OCI-LY7 (cell line): Measurements from ENCODE around the gene DENND1B. TPM values are rescaled to one million over a fixed set of nuclear protein-coding genes. Genes with fewer than 3 reads are reported as not detected.
A peak's percentile ranks its signal among the peaks of the same experiment; 100 is the strongest.
"Not testable (repeated sequence)": the region's sequence is repeated elsewhere in the genome, so short reads cannot be mapped to it uniquely, and the experiment has no call there.

Experiments
- BruUV-seq: library from RNA; stranded (reverse); fragments of 400-500 nt; replicated peaks from 2 replicates; lab custom pipeline; 2021; lab: Mats Ljungman, UMichigan
- CTCF ChIA-PET: fragments of 300-600 bp; sonication (Branson Sonifier 250); formaldehyde crosslinking; loops from one replicate; lab custom pipeline; 2022; ENCODE audit warnings: antibody characterized with exemption; ENCODE audit not compliant: unreplicated experiment; lab: Charles Lee
- POLR2A ChIA-PET: fragments of 300-600 bp; sonication (Branson Sonifier 250); formaldehyde crosslinking; loops from one replicate; lab custom pipeline; 2022; ENCODE audit warnings: antibody characterized with exemption; lab: Charles Lee
- DNase-seq: peaks from one replicate; pipeline ENCODE4 v3.0.0-alpha.2; 2015; ENCODE audit warnings: low spot score
- H2AFZ ChIP-seq: fragments of 200-600 bp; sonication (generic), shearing (Covaris generic); 2 replicates; pipeline ENCODE4 v1.6.1; 2014; ENCODE audit warnings: mild to moderate bottlenecking, antibody characterized with exemption, low read length, moderate library complexity
- H3K27ac ChIP-seq: fragments of 200-600 bp; sonication (generic); 2 replicates; pipeline ENCODE4 v1.5.1; 2014; ENCODE audit warnings: mixed run types, low read depth, mild to moderate bottlenecking, moderate library complexity, low read length, inconsistent platforms; ENCODE audit not compliant: poor library complexity, severe bottlenecking
- H3K36me3 ChIP-seq: fragments of 200-600 bp; sonication (generic); 2 replicates; pipeline ENCODE4 v1.6.1; 2014; ENCODE audit warnings: mild to moderate bottlenecking, antibody characterized with exemption, low read length, moderate library complexity, mixed read lengths; ENCODE audit not compliant: insufficient read depth
- H3K4me1 ChIP-seq: fragments of 200-600 bp; sonication (generic); 2 replicates; pipeline ENCODE4 v1.5.1; 2014; ENCODE audit warnings: mild to moderate bottlenecking, low read length; ENCODE audit not compliant: insufficient read depth, poor library complexity, severe bottlenecking
- H3K4me2 ChIP-seq: fragments of 200-600 bp; sonication (generic); 2 replicates; pipeline ENCODE4 v1.6.1; 2014; ENCODE audit warnings: mild to moderate bottlenecking, low read length
- H3K4me3 ChIP-seq: fragments of 200-600 bp; sonication (generic); 2 replicates; pipeline ENCODE4 v1.5.1; 2014; ENCODE audit warnings: mild to moderate bottlenecking, low read depth, low read length; ENCODE audit not compliant: poor library complexity, severe bottlenecking
- H3K79me2 ChIP-seq: fragments of 200-600 bp; sonication (generic); 2 replicates; pipeline ENCODE4 v1.6.1; 2016; ENCODE audit warnings: low read depth, mild to moderate bottlenecking, low read length, moderate library complexity, mixed read lengths; ENCODE audit not compliant: insufficient read depth
- H3K9me2 ChIP-seq: fragments of 200-600 bp; sonication (generic); 2 replicates; pipeline ENCODE4 v1.6.1; 2016; ENCODE audit warnings: mild to moderate bottlenecking, low read length, mixed read lengths; ENCODE audit not compliant: insufficient read depth
- H3K9me3 ChIP-seq: fragments of 200-600 bp; sonication (generic); 2 replicates; pipeline ENCODE4 v1.6.1; 2014; ENCODE audit warnings: mild to moderate bottlenecking, mixed run types, low read length, mixed read lengths
- H4K20me1 ChIP-seq: fragments of 200-600 bp; sonication (generic); 2 replicates; pipeline ENCODE4 v1.6.1; 2014; ENCODE audit warnings: mild to moderate bottlenecking, antibody characterized with exemption, low read length, moderate library complexity, mixed read lengths; ENCODE audit not compliant: insufficient read depth
- CTCF ChIP-seq: fragments of 200-600 bp; sonication (generic); conservative IDR thresholded peaks from 2 replicates; pipeline ENCODE4 v1.5.1; 2014; ENCODE audit warnings: mild to moderate bottlenecking, antibody characterized with exemption, low read length, moderate library complexity, mixed read lengths
- EZH2phosphoT487 ChIP-seq: fragments of 200-600 bp; sonication (generic); IDR thresholded peaks from 2 replicates; pipeline ENCODE4 v1.6.1; 2018; ENCODE audit warnings: low read depth, borderline replicate concordance, mild to moderate bottlenecking, mixed run types, antibody characterized with exemption, low read length, moderate library complexity, mixed read lengths
- intact Hi-C: fragments of 100-400 bp; cut with micrococcal nuclease; formaldehyde crosslinking; loops from one replicate; pipeline ENCODE4 v1.10.0; 2022; ENCODE audit not compliant: unreplicated experiment
- total RNA-seq, 2 experiments: library from RNA; depleted of rRNA in 1 of 2; stranded (reverse); fragments of >200 nt in 1 of 2; shearing (Covaris generic) in 1 of 2; gene quantifications; 2 replicates each; pipeline ENCODE4 v1.2.3, GENCODE V29; 2014 to 2022

DENND1B gene
- total RNA-seq, 2 experiments from 2014 or later, result 17.4 to 43.0 TPM

- ChIA-PET POLR2A (interaction anchor here (1.2 to 7.2 kb wide), 8 partner anchors 8 to 144 kb away, joined by 3 to 68 read pairs (median 4); partner anchors contain the start of gene DENND1B), CTCF (no interaction called here)
- peaks cover 33% of the 10 kb centered on the region; the same call in 1 of the 2 replicates for H3K79me2 ChIP-seq
- intact Hi-C loops, result loop anchor here (5.0 kb wide), 1 partner anchor 919 kb away; no protein-coding TSS in a partner anchor
- no peak overlapping the region for H3K4me2 ChIP-seq
- no peak for DNase-seq
- H2AFZ ChIP-seq, result no peak overlapping the region
- BruUV-seq, result no TSS peak
- H3K36me3 ChIP-seq, result peaks cover 27% of the 10 kb centered on the region
- TF ChIP-seq CTCF, result no peak
- no peak for TF ChIP-seq EZH2phosphoT487
- no peaks in the 10 kb centered on the region for H3K9me2 ChIP-seq
- no peak overlapping the region for H3K27ac ChIP-seq
- no peaks in the 10 kb centered on the region; the same call in 1 of the 2 replicates for H3K9me3 ChIP-seq
- peaks cover 27% of the 10 kb centered on the region for H3K4me1 ChIP-seq
- no peak overlapping the region for H3K4me3 ChIP-seq
- H4K20me1 ChIP-seq, result 0 out of 2 replicates have a peak, but pooled peaks cover 2% of the 10 kb centered on the region
Observed at GRCh38 chr1:197763307-197763706, 12.0 kb downstream of the DENND1B start.

GRCh38 chr1:197761654-197762053, 13.6 kb downstream of the DENND1B start:
- H3K36me3 ChIP-seq, result peaks cover 18% of the 10 kb centered on the region
- intact Hi-C loops, result loop anchor here (1.0 to 5.0 kb wide), 3 partner anchors 13 to 921 kb away; no protein-coding TSS in a partner anchor
- no peaks in the 10 kb centered on the region for H3K9me2 ChIP-seq
- peaks cover 40% of the 10 kb centered on the region; the same call in 1 of the 2 replicates for H3K79me2 ChIP-seq
- peak overlapping the region; percentile 62 for H2AFZ ChIP-seq
- peak overlapping the region; percentile 87 for H3K27ac ChIP-seq
- POLR2A ChIA-PET, result interaction anchor here (0.6 to 7.2 kb wide), 12 partner anchors 9 to 786 kb away, joined by 3 to 68 read pairs (median 4); partner anchors contain the start of gene DENND1B
- TF ChIP-seq CTCF (no peak), EZH2phosphoT487 (no peak)
- peak; percentile 63 for DNase-seq
- H3K4me1 ChIP-seq, result peaks cover 27% of the 10 kb centered on the region
- no TSS peak for BruUV-seq
- CTCF ChIA-PET, result interaction anchor here (0.6 kb wide), 1 partner anchor 21 kb away, joined by 3 read pairs; no protein-coding TSS in a partner anchor
- no peaks in the 10 kb centered on the region; the same call in 1 of the 2 replicates for H3K9me3 ChIP-seq
- peak overlapping the region; percentile 46 for H3K4me3 ChIP-seq
- H3K4me2 ChIP-seq, result peak overlapping the region; percentile 74
- H4K20me1 ChIP-seq, result no peaks in the 10 kb centered on the region

- H3K4me2 ChIP-seq, H3K4me1 ChIP-seq, H2AFZ ChIP-seq, H3K27ac ChIP-seq, H3K9me2 ChIP-seq, H3K9me3 ChIP-seq, DNase-seq, H4K20me1 ChIP-seq, BruUV-seq, CTCF ChIA-PET, intact Hi-C loops, H3K4me3 ChIP-seq: not testable (repeated sequence)
- Histone ChIP-seq H3K36me3 (peaks cover 21% of the 10 kb centered on the region), H3K79me2 (peaks cover 26% of the 10 kb centered on the region)
- POLR2A ChIA-PET, result interaction anchor here (1.0 kb wide), 1 partner anchor 12 kb away, joined by 4 read pairs; no protein-coding TSS in a partner anchor
Observed at GRCh38 chr1:197755553-197755952, 19.7 kb downstream of the DENND1B start.

- intact Hi-C loops, result loop anchor here (1.0 kb wide), 1 partner anchor 23 kb away; no protein-coding TSS in a partner anchor
- H2AFZ ChIP-seq, H4K20me1 ChIP-seq, H3K4me3 ChIP-seq, H3K27ac ChIP-seq, H3K9me3 ChIP-seq, H3K4me1 ChIP-seq, H3K9me2 ChIP-seq, BruUV-seq, POLR2A ChIA-PET, DNase-seq, H3K4me2 ChIP-seq, CTCF ChIA-PET: not testable (repeated sequence)
- H3K36me3 ChIP-seq, result peaks cover 16% of the 10 kb centered on the region
- peaks cover 48% of the 10 kb centered on the region for H3K79me2 ChIP-seq
Observed at GRCh38 chr1:197752652-197753164, 22.6 kb downstream of the DENND1B start.
